GM19452 (cell line): Measurements from ENCODE around the gene ANKRD11.

Experiments used
- ATAC-seq: cut with Tn5 transposase; IDR thresholded peaks from one replicate; pipeline ENCODE4 v1.9.1; 2021; ENCODE audit not compliant: unreplicated experiment

Gene ANKRD11

GRCh38 chr16:89354325-89354724 lies 136.0 kb downstream of the ANKRD11 start:
- no peak for ATAC-seq

- no peak for ATAC-seq
These were observed 138.2 kb downstream of the ANKRD11 start for GRCh38 chr16:89352091-89352681.

GRCh38 chr16:89351645-89352044 lies 138.7 kb downstream of the ANKRD11 start:
- ATAC-seq, result no peak

- ATAC-seq, result no peak
These were observed 139.5 kb downstream of the ANKRD11 start for GRCh38 chr16:89350701-89351380.

- no peak for ATAC-seq
These were observed 140.3 kb downstream of the ANKRD11 start for GRCh38 chr16:89349947-89350633.

GRCh38 chr16:89347807-89348206 lies 142.6 kb downstream of the ANKRD11 start:
- ATAC-seq, result no peak

GRCh38 chr16:89346869-89347268 lies 143.5 kb downstream of the ANKRD11 start:
- ATAC-seq, result no peak

- no peak for ATAC-seq
These were observed 144.7 kb downstream of the ANKRD11 start for GRCh38 chr16:89345642-89346150.

GRCh38 chr16:89344846-89345611 lies 145.3 kb downstream of the ANKRD11 start:
- no peak for ATAC-seq

- no peak for ATAC-seq
These were observed 145.9 kb downstream of the ANKRD11 start for GRCh38 chr16:89344458-89344834.

GRCh38 chr16:89343501-89344457 lies 146.6 kb downstream of the ANKRD11 start:
- no peak for ATAC-seq

GRCh38 chr16:89341697-89342694 lies 148.4 kb downstream of the ANKRD11 start:
- ATAC-seq, result no peak

- no peak for ATAC-seq
These were observed 149.1 kb downstream of the ANKRD11 start for GRCh38 chr16:89341279-89341678.

- ATAC-seq, result no peak
These were observed 151.5 kb downstream of the ANKRD11 start for GRCh38 chr16:89338863-89339262.

GRCh38 chr16:89337965-89338364 lies 152.4 kb downstream of the ANKRD11 start:
- no peak for ATAC-seq

GRCh38 chr16:89335803-89336485 lies 154.4 kb downstream of the ANKRD11 start:
- ATAC-seq, result no peak

GRCh38 chr16:89334988-89335802 lies 155.2 kb downstream of the ANKRD11 start:
- no peak for ATAC-seq

- ATAC-seq, result no peak
These were observed 155.9 kb downstream of the ANKRD11 start for GRCh38 chr16:89334461-89334860.
